HCT116 (cell line): ENCODE data around the gene ATN1. TPM values are rescaled to one million over a fixed set of nuclear protein-coding genes. Genes with fewer than 3 reads are reported as not detected.
A peak's percentile ranks its signal among the peaks of the same experiment; 100 is the strongest.

ENCODE experiments used
- ATAC-seq: fragments of 200-7000 bp; cut with Tn5 transposase; 2 replicates; pipeline ENCODE4 v1.9.1; 2020; ENCODE audit warnings: mild to moderate bottlenecking, moderate library complexity
- BruUV-seq: library from RNA; stranded (reverse); fragments of 400-500 nt; replicated peaks from 2 replicates; lab custom pipeline; 2021; lab: Mats Ljungman, UMichigan
- CTCF ChIA-PET: fragments of 300-600 bp; sonication (Branson Sonifier 250); formaldehyde crosslinking; loops from one replicate; lab custom pipeline; 2021; ENCODE audit warnings: antibody characterized with exemption; lab: Charles Lee
- POLR2A ChIA-PET: fragments of 300-600, 350-600 bp; sonication (Branson Sonifier 250); formaldehyde crosslinking; loops from one replicate; lab custom pipeline; 2021; ENCODE audit warnings: antibody characterized with exemption; lab: Charles Lee
- RAD21 ChIA-PET, 2 experiments: fragments of 300-600 bp; sonication (Branson Sonifier 250); formaldehyde crosslinking; loops; one replicate each; lab custom pipeline; 2023; ENCODE audit warnings: low total read pairs in 2 of 2; ENCODE audit not compliant: uncharacterized antibody in 2 of 2, unreplicated experiment in 2 of 2, low non-redundant PET in 1 of 2; lab: Charles Lee
- DNase-seq: peaks from one replicate; pipeline ENCODE4 v3.0.0-alpha.2; 2010; ENCODE audit warnings: low read depth, low spot score
- H2AFZ ChIP-seq: fragments of 200-600 bp; shearing (Covaris generic), sonication (generic); 2 replicates; pipeline ENCODE4 v1.6.1; 2017; ENCODE audit warnings: low read depth, mixed run types, mixed read lengths, antibody characterized with exemption, low read length; ENCODE audit not compliant: poor library complexity, severe bottlenecking
- H3K27ac ChIP-seq: 2 replicates; pipeline ENCODE4 v1.5.1; 2012; ENCODE audit warnings: low read depth, low read length
- H3K27me3 ChIP-seq: fragments of 200-600 bp; sonication (generic); 2 replicates; pipeline ENCODE4 v1.6.1; 2016; ENCODE audit warnings: mixed run types, low read length, mixed read lengths; ENCODE audit not compliant: insufficient read depth
- H3K36me3 ChIP-seq, 2 experiments: fragments of 200-500 bp in 1 of 2; fragments of 200-600 bp in 1 of 2; sonication (Bioruptor generic) in 1 of 2; sonication (generic) in 1 of 2; 2 replicates each; pipeline versions ENCODE4 v1.5.1 to v1.6.1; 2014 to 2016; ENCODE audit warnings: low read length in 2 of 2, inconsistent platforms in 1 of 2, mixed read lengths in 1 of 2, mixed run types in 1 of 2; ENCODE audit not compliant: insufficient read depth in 2 of 2, control insufficient read depth in 1 of 2
- H3K4me1 ChIP-seq, 2 experiments: fragments of 200-600 bp in 1 of 2; sonication (generic) in 1 of 2; 2 replicates each; pipeline versions ENCODE4 v1.5.1 to v1.6.1; 2012 to 2017; ENCODE audit warnings: low read length in 2 of 2, inconsistent platforms in 1 of 2, mild to moderate bottlenecking in 1 of 2, mixed read lengths in 1 of 2, mixed run types in 1 of 2, moderate library complexity in 1 of 2; ENCODE audit not compliant: insufficient read depth in 2 of 2, control insufficient read depth in 1 of 2
- H3K4me2 ChIP-seq: fragments of 200-600 bp; sonication (generic); 2 replicates; pipeline ENCODE4 v1.6.1; 2017; ENCODE audit warnings: mixed run types, low read length, mixed read lengths
- H3K4me3 ChIP-seq, 2 experiments: fragments of 200-600 bp in 1 of 2; sonication (generic) in 1 of 2; replicated peaks in 1 of 2; 2 replicates each; pipeline ENCODE4 v1.5.1; 2011 to 2016; ENCODE audit warnings: low read length in 2 of 2, control low read depth in 1 of 2, low read depth in 1 of 2, mild to moderate bottlenecking in 1 of 2, mixed read lengths in 1 of 2, mixed run types in 1 of 2
- H3K79me2 ChIP-seq: fragments of 200-600 bp; sonication (generic); 2 replicates; pipeline ENCODE4 v1.6.1; 2017; ENCODE audit warnings: mild to moderate bottlenecking, mixed run types, low read length, moderate library complexity, mixed read lengths; ENCODE audit not compliant: insufficient read depth
- H3K9ac ChIP-seq: fragments of 200-600 bp; sonication (generic); 2 replicates; pipeline ENCODE4 v1.6.1; 2016; ENCODE audit warnings: low read length, mixed read lengths
- H3K9me2 ChIP-seq: fragments of 200-600 bp; sonication (generic), shearing (Covaris generic); 2 replicates; pipeline ENCODE4 v1.6.1; 2017; ENCODE audit warnings: mixed run types, mild to moderate bottlenecking, moderate library complexity; ENCODE audit not compliant: insufficient read depth
- H3K9me3 ChIP-seq, 2 experiments: fragments of 200-500 bp in 1 of 2; fragments of 200-600 bp in 1 of 2; sonication (Bioruptor generic) in 1 of 2; sonication (generic) in 1 of 2; 2 replicates each; pipeline ENCODE4 v1.6.1; 2014 to 2017; ENCODE audit warnings: low read length in 2 of 2, mixed read lengths in 2 of 2, inconsistent platforms in 1 of 2, low read depth in 1 of 2, mild to moderate bottlenecking in 1 of 2, mixed run types in 1 of 2, moderate library complexity in 1 of 2; ENCODE audit not compliant: control insufficient read depth in 1 of 2, insufficient read depth in 1 of 2
- H4K20me1 ChIP-seq: fragments of 200-600 bp; sonication (generic), shearing (Covaris generic); 2 replicates; pipeline ENCODE4 v1.6.1; 2017; ENCODE audit warnings: mixed run types, mild to moderate bottlenecking, moderate library complexity; ENCODE audit not compliant: insufficient read depth
- CBX3 ChIP-seq: IDR thresholded peaks from 2 replicates; pipeline ENCODE4 v1.6.1; 2012; ENCODE audit warnings: low read depth
- REST ChIP-seq: IDR thresholded peaks from 2 replicates; pipeline ENCODE4 v1.6.1; 2012; ENCODE audit warnings: low read depth
- YY1 ChIP-seq: IDR thresholded peaks from 2 replicates; pipeline ENCODE4 v1.6.1; 2011; ENCODE audit warnings: low read length, low read depth, moderate library complexity, mild to moderate bottlenecking; ENCODE audit not compliant: insufficient replicate concordance; ENCODE audit errors: extremely low read depth
- ZBTB33 ChIP-seq: IDR thresholded peaks from 2 replicates; pipeline ENCODE4 v1.6.1; 2011; ENCODE audit warnings: mild to moderate bottlenecking, low read length, moderate library complexity; ENCODE audit not compliant: insufficient replicate concordance; ENCODE audit errors: extremely low read depth
- ZNF274 ChIP-seq: fragments of 200-500 bp; sonication (Bioruptor generic); IDR thresholded peaks from 2 replicates; pipeline ENCODE4 v1.6.1; 2014; ENCODE audit warnings: mild to moderate bottlenecking, low read depth, low read length, inconsistent platforms
- intact Hi-C: fragments of 100-400 bp; cut with micrococcal nuclease; formaldehyde crosslinking; loops from 2 replicates; pipeline ENCODE4 v1.10.0; 2022
- total RNA-seq: library from RNA; stranded (reverse); gene quantifications from one replicate; pipeline ENCODE4 v1.2.1, GENCODE V29; 2021; ENCODE audit not compliant: unreplicated experiment

Gene ATN1
- total RNA-seq, 1 experiment from 2014 or later, result 104 TPM

- no peak for DNase-seq
Observed at GRCh38 chr12:6903722-6904121, 24.0 kb upstream of the ATN1 start.

More at GRCh38 chr12:6903722-6904121, 24.0 kb upstream of the ATN1 start:
- Histone ChIP-seq H3K4me3 (peak overlapping the region in 1 of 2 experiments; percentile 82; a peak in 2 of 4 replicates), H3K9me2 (no peaks in the 10 kb centered on the region), H3K9ac (peak overlapping the region; percentile 80; the same call in 1 of the 2 replicates), H3K36me3 (no peaks in the 10 kb centered on the region), H3K79me2 (no peaks in the 10 kb centered on the region), H3K27me3 (no peaks in the 10 kb centered on the region), H2AFZ (no peak overlapping the region), H3K27ac (0 out of 2 replicates have a peak overlapping the region, but pooled peaks have one; percentile 26), H4K20me1 (no peaks in the 10 kb centered on the region), H3K9me3 (no peaks in the 10 kb centered on the region), H3K4me2 (peak overlapping the region; percentile 98), H3K4me1 (peaks cover 10 to 31% of the 10 kb centered on the region in 2 experiments)
- TF ChIP-seq ZNF274 (no peak), REST (no peak), CBX3 (no peak), ZBTB33 (no peak), YY1 (no peak)
- BruUV-seq, result no TSS peak
- no peak for ATAC-seq
- ChIA-PET POLR2A (interaction anchor here (1.3 to 1.5 kb wide), 3 partner anchors 12 to 22 kb away, joined by 3 to 4 read pairs (median 3); no protein-coding TSS in a partner anchor), CTCF (interaction anchor here (1.5 kb wide), 1 partner anchor 22 kb away, joined by 5 read pairs; no protein-coding TSS in a partner anchor), RAD21 (no interaction called here)
- intact Hi-C loops, result no loop called here
